Adrenal gland (tissue), 12 donors: ENCODE measurements around the gene TNFRSF11A. TPM values are rescaled to one million over a fixed set of nuclear protein-coding genes. Genes with fewer than 3 reads are reported as not detected.
A peak's percentile ranks its signal among the peaks of the same experiment; 100 is the strongest.

ENCODE experiments used
- DNase-seq, 7 donors: peaks; one replicate each; pipeline ENCODE4 v3.0.0-alpha.2; 2019 to 2020
- H3K27ac ChIP-seq, 5 donors: fragments of 200-600 bp; sonication (generic) in 4 of 5; 1 replicate in 3 of 5; 2 replicates in 2 of 5; pipeline versions ENCODE4 v1.5.1 to v1.8.0; 2016 to 2020; ENCODE audit warnings: mild to moderate bottlenecking in 1 of 5
- H3K27me3 ChIP-seq: fragments of 200-600 bp; 2 replicates; pipeline ENCODE4 v1.8.0; 2021
- H3K36me3 ChIP-seq, 2 donors: fragments of 200-600 bp; replicated peaks in 1 of 2; 1 replicate in 1 of 2; 2 replicates in 1 of 2; pipeline versions ENCODE4 v1.5.1 to v1.8.0; 2018 to 2022
- H3K4me1 ChIP-seq, 2 donors: fragments of 200-600 bp; replicated peaks in 1 of 2; 1 replicate in 1 of 2; 2 replicates in 1 of 2; pipeline versions ENCODE4 v1.5.1 to v1.8.0; 2018 to 2021
- H3K4me3 ChIP-seq, 4 donors: fragments of 200-600 bp; sonication (generic) in 3 of 4; one replicate each; pipeline ENCODE4 v1.5.1; 2016 to 2018
- H3K9me3 ChIP-seq, 3 donors: fragments of 200-600 bp; sonication (generic) in 1 of 3; replicated peaks in 1 of 3; 1 replicate in 2 of 3; 2 replicates in 1 of 3; pipeline versions ENCODE4 v1.5.1 to v1.8.0; 2016 to 2021
- CTCF ChIP-seq, 6 experiments: fragments of 450-650 bp in 4 of 6; fragments of 200-600 bp in 2 of 6; sonication (generic) in 1 of 6; IDR thresholded peaks; 1 replicate in 5 of 6; 2 replicates in 1 of 6; pipeline versions ENCODE4 v1.5.1 to v1.8.0; 2016 to 2021; ENCODE audit warnings: antibody characterized with exemption in 6 of 6, mild to moderate bottlenecking in 2 of 6, moderate library complexity in 1 of 6
- POLR2A ChIP-seq, 2 donors: fragments of 450-650 bp; IDR thresholded peaks; one replicate each; pipeline ENCODE4 v1.6.1; 2017; ENCODE audit warnings: antibody characterized with exemption in 2 of 2, mild to moderate bottlenecking in 2 of 2, moderate library complexity in 1 of 2
- WGBS, 4 donors: extraction: QIAGEN DNeasy Blood & Tissue Kit in 2 of 4; methylation state at CpG; one replicate each; pipeline versions ENCODE4 v1.1.5 to v1.1.7; 2013 to 2017; 5-methylcytosine and 5-hydroxymethylcytosine counted together
- intact Hi-C, 2 donors: fragments of 100-400 bp; cut with DNase I; formaldehyde crosslinking; loops; one replicate each; pipeline versions ENCODE4 v1.14.1 to v1.15.0; 2022 to 2023
- polyA plus RNA-seq, 3 donors: library from polyadenylated mRNA; stranded (reverse); fragments of 200-250 nt in 2 of 3; fragments of 350-450 nt in 1 of 3; fragmentation: Illumina TruSeq in 1 of 3; extraction: RNeasy Lipid Tissue Mini Kit (QIAGEN cat#74804) in 1 of 3; gene quantifications; one replicate each; pipeline ENCODE4 v1.2.3, GENCODE V29; 2013 to 2014
- total RNA-seq, 9 donors: library from RNA; depleted of rRNA in 4 of 9; stranded (reverse); fragments of >200 nt in 4 of 9; fragments of 120-200 nt in 1 of 9; fragmentation: NEBNext Ultra II Directional in 1 of 9; extraction: Animal tissue kit (Norgen Biotek cat#: 25700) in 1 of 9; gene quantifications; one replicate each; pipeline versions ENCODE4 v1.1.0 to v1.2.4, GENCODE V29; 2013 to 2023
- donor health status: healthy with polysubstance abuse.
- donor health status: Bipolar disorder and iron deficiency.
- donor health status: DM: yes; HTN: yes; CAD: no.
- donor health status: DM: no; HTN: no; CAD: no.
- donor health status: DM: no; HTN: no; CAD: no.
- donor health status: DM: yes; HTN: yes; CAD: no.

The TNFRSF11A gene
- total and polyA plus RNA-seq, 12 donors, result 0.61 to 15.7 (median 4.2) TPM

GRCh38 chr18:62318228-62319180, 6.6 kb upstream of the TNFRSF11A start:
- no peaks in the 10 kb centered on the region for H3K27me3 ChIP-seq
- no peaks in the 10 kb centered on the region for H3K36me3 ChIP-seq
- H3K4me3 ChIP-seq, result no peak overlapping the region
- H3K4me1 ChIP-seq, result no peaks in the 10 kb centered on the region
- DNase-seq, result no peak
- TF ChIP-seq POLR2A (IDR thresholded peaks at IDR 0.05) (no peak), CTCF (IDR thresholded peaks at IDR 0.05) (no peak)
- WGBS, 4 donors, result 65 to 79% (median 75%) methylated on average over 4 of the region's 4 CpGs
- H3K27ac ChIP-seq, result no peak overlapping the region
- intact Hi-C loops, result no loop called here
- H3K9me3 ChIP-seq, result no peaks in the 10 kb centered on the region

GRCh38 chr18:62321201-62321600, 3.9 kb upstream of the TNFRSF11A start:
- DNase-seq, result no peak
- H3K4me3 ChIP-seq, result no peak overlapping the region
- H3K27me3 ChIP-seq, result peaks cover 6% of the 10 kb centered on the region
- H3K36me3 ChIP-seq, result no peaks in the 10 kb centered on the region
- H3K4me1 ChIP-seq, result peaks cover 9 to 13% of the 10 kb centered on the region in 2 donors
- no peak overlapping the region for H3K27ac ChIP-seq
- WGBS, 4 donors, result 49 to 57% (median 51%) methylated on average over 3 of the region's 3 CpGs
- intact Hi-C loops, result loop anchor here in 1 of 2 donors (10.0 kb wide), 1 partner anchor 264 kb away; no protein-coding TSS in a partner anchor
- H3K9me3 ChIP-seq, result no peaks in the 10 kb centered on the region
- TF ChIP-seq POLR2A (IDR thresholded peaks at IDR 0.05), result no peak
- no peak for TF ChIP-seq CTCF (IDR thresholded peaks at IDR 0.05)

- Histone ChIP-seq H3K27ac (no peak overlapping the region), H3K4me1 (peaks cover 9 to 16% of the 10 kb centered on the region in 2 donors), H3K27me3 (peaks cover 28% of the 10 kb centered on the region), H3K36me3 (no peaks in the 10 kb centered on the region), H3K4me3 (no peak overlapping the region), H3K9me3 (no peaks in the 10 kb centered on the region)
- intact Hi-C loops, result loop anchor here in 1 of 2 donors (10.0 kb wide), 1 partner anchor 261 kb away; no protein-coding TSS in a partner anchor
- 29 to 40% (median 34%) methylated on average over 6 of the region's 6 CpGs for WGBS, 4 donors
- no peak for DNase-seq
- TF ChIP-seq CTCF (IDR thresholded peaks at IDR 0.05) (no peak), POLR2A (IDR thresholded peaks at IDR 0.05) (no peak)
These were observed 1.5 kb upstream of the TNFRSF11A start for GRCh38 chr18:62323483-62324180.

GRCh38 chr18:62324181-62324828, 805 bp upstream of the TNFRSF11A start:
- Histone ChIP-seq H3K9me3 (no peaks in the 10 kb centered on the region), H3K27me3 (peaks cover 35% of the 10 kb centered on the region), H3K4me1 (peaks cover 9 to 19% of the 10 kb centered on the region in 2 donors), H3K27ac (no peak overlapping the region), H3K4me3 (peak overlapping the region in 1 of 4 donors; percentile 62), H3K36me3 (no peaks in the 10 kb centered on the region)
- WGBS, 4 donors, result 37 to 43% (median 39%) methylated on average over 12 of the region's 12 CpGs
- DNase-seq, result no peak
- intact Hi-C loops, result loop anchor here in 1 of 2 donors (10.0 kb wide), 1 partner anchor 260 kb away; no protein-coding TSS in a partner anchor
- TF ChIP-seq POLR2A (IDR thresholded peaks at IDR 0.05) (no peak), CTCF (IDR thresholded peaks at IDR 0.05) (no peak)
